ENCODE measurements around the gene FOLR1.

Gene FOLR1

GRCh38 chr11:72235351-72236057, 43.6 kb downstream of the FOLR1 start:
- no peak for DNase-seq (ENCODE audit: low spot score)

DNA sequence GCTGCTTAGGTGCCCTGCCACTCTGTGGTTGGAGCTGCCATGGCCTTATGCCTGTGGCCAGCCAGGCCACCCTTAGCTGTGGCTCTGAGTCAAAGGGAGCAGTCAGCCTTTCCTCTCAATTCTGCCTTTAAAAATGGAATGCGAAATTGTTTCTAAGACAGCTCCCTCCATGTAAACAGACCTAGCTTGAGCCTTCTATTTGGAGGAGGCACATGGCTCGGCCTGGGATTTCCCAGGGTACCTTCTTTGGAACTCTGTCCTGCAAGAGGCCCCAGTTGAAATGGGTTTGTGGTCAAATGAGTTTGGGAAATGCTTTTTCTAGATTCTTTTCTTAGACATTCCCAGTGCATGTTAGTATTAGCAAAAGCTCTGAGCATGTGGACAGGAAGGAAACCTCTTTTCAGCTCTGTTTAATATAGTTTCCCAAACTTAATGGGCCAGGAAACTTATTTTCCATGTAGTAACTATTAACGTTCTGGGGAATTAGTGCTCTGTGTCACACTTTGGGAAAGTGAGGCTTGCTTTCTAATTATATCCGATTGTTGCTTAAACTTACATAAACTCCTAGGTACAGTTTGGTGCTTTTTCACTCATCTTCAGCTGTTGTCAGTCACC, 44.2 kb downstream of the FOLR1 start:
- no peak for DNase-seq (ENCODE audit: low spot score)

- no peak for DNase-seq (ENCODE audit: low spot score)
Observed at GRCh38 chr11:72236774-72237111, 44.8 kb downstream of the FOLR1 start.

DNA sequence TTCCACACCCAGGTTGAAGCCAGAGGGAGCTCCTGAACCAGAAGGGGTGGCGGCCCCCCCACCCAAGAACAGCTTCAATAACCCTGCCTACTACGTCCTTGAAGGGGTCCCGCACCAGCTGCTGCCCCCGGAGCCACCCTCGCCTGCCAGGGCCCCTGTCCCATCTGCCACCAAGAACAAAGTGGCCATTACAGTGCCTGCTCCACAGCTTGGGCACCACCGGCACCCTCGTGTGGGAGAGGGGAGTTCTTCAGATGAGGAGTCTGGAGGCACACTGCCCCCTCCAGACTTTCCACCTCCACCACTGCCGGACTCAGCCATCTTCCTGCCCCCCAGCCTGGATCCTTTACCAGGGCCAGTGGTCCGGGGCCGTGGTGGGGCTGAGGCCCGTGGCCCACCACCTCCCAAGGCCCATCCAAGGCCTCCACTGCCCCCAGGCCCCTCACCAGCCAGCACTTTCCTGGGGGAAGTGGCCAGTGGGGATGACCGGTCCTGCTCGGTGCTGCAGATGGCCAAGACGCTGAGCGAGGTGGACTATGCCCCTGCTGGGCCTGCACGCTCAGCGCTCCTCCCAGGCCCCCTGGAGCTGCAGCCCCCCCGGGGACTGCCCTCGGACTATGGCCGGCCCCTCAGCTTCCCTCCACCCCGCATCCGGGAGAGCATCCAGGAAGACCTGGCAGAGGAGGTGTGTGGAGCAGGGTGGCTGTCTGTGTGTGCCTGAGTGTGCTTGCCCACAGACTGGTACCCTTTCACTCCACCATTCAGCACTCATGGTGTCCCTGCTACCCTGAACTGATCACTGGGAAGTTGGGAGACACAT, 45.4 kb downstream of the FOLR1 start:
- DNase-seq (ENCODE audit: low spot score) = no peak

GRCh38 chr11:72238040-72238450, 46.1 kb downstream of the FOLR1 start:
- peak; percentile 37 for DNase-seq (ENCODE audit: low spot score)

DNA sequence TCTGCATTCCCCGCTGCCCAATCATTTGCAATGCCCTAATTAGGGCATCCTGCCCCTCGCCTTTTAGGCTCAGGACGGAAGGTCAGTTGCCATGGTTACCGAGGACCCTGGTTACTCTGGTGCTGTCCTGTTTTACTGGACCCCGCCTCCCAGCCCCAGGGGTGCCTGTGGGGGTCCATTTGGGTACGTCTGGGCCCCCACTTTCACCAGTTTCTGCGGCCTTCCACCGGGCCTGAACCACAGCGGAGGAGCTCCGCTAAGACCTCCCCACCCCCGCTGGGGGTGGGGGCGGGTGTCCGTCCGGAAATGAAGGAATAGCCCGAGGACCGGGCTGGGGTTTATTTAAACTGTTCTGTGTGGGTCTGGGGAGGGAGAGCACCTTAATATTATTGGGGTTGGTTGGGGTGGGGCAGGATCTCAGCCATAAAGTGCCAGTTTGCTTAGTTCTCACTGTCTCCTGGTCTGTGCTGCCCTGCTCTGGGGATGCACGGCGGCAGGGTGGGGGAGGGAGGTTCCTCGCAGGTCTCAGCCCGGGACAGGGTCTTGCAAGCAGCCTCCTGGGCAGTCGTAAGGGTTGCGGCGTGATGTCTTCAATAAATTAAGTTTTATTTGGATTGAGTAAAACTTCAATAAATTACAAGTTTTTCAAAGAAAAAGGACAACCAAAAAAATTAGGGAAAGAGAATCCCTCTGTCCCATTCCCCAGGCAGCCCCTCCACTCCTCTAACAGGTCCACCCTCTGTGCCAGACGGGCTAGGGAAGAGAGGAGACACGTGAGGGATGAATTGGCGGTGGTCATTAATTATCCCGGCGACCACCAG, 46.8 kb downstream of the FOLR1 start:
- no peak for DNase-seq (ENCODE audit: low spot score)

- no peak for DNase-seq (ENCODE audit: low spot score)
Observed at GRCh38 chr11:72239313-72239848, 47.4 kb downstream of the FOLR1 start.

DNA sequence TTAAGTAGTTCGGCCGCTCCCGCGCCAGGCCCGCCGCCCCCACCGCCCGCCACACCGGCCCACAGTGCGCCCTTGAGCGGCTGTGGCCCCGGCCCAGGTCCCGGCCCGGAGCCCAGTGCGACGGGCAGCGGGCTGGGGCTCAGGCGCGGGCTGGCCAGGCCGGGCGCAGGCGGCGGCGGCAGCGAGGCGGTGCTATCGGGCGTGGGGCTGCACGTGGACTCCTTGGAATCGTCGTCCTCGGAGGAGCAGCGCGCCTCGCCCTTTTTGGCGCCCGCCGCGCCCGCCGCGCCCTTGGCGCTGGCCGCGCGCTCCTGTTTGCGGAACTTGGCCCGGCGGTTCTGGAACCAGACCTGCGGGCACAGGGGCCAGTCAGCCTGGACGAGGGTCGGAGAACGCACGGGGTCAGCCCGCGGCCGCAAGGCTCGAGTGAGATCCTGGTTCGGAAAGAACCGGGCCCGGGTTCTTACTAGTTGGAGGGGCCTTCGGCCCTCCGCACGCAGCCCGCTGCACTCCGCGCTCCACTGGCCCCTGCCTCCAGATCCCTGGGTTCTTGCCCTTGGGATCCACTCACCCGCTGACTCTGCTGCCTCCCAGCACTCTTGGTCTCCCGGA, 48.0 kb downstream of the FOLR1 start:
- no peak for DNase-seq (ENCODE audit: low spot score)

DNA sequence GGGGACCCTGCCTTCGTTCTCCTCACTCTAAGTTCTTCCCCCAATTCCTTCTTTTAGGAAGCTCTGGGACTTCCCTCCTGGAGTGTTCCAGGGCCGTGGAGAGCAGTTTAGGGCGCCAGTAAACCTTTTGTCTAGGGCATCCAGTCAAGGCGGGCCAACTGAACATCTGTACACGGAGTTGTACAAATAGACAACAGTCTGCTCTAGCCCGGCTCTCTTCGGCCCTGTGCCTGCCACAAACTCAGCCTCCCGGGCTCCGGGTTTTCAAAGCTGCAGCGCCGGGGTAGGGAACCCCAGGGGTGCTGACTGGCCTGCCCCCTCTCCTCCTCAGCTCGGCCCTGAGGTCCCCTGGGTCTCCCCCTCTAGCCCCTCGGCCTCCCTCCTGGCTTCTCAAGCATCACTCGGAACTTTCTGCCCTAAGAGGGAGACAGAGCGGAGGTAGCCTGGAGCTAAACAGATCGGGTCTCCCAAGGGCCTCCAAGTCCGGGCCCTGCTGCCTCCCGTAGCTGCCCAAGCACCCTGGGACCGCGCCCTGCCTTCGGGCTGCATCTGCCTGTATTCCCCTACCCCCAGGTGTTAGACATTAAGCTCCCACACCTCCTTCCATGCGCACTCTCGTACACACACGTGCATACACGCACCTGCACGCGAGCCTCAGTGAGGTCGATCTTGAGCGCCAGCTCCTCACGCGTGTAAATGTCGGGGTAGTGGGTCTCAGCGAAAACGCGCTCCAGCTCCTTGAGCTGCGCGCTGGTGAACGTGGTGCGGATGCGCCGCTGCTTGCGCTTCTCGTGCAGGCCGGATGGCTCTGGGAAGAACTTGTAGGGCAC, 48.7 kb downstream of the FOLR1 start:
- no peak for DNase-seq (ENCODE audit: low spot score)

DNA sequence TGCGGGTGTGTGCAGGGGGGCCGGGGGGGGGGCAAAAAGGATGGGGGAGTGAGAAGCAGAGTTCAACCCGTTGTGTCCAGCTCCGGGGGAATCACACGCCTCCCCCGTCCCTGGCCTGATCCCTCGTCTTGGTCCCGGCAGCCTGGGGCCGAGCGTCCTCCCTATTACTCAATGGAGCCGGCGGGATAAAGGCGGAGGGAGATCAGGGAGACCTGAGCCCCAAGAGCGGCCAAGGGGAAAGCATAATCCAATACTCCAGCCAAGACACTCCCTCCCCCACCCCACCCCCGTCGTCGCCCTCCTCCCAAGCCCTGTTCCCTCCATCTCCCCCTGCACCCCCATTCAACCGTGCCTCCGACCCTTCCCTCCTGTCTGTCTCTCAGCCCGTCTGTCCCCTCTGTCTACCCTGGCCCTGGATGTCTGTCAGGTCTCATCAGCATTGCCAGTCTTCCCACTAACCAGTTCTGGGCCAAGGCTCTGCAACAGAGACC, 49.4 kb downstream of the FOLR1 start:
- no peak for DNase-seq (ENCODE audit: low spot score)

DNA sequence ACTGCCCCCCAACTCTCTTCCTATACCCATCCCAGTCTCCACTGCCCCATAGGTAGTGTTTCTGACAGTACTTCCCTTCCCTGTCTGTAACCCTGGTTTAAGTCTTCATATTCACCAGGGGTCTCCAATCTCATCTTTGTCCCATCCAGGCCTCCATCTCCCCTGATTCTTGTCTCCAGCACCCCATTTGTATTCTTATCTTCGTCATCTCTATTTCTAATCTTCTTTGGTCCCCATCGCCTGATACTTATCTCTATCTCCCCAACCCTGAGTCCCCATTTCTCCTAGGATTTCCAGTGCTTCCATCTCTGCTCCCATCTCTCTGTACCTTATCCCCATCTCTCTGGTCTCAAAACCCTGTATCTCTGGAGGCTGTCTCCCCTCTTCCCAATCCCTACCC, 50.2 kb downstream of the FOLR1 start:
- no peak for DNase-seq (ENCODE audit: low spot score)

GRCh38 chr11:72243173-72244059, 51.5 kb downstream of the FOLR1 start:
- no peak for DNase-seq (ENCODE audit: low spot score)

- DNase-seq (ENCODE audit: low spot score) = no peak
Observed at GRCh38 chr11:72244060-72244360, 52.1 kb downstream of the FOLR1 start, which contains the start of gene PHOX2A. Gene PHOX2A, minus strand, starts transcription at chr11:72244176. Its CDS starts 172 bp downstream, at chr11:72244004.

DNA sequence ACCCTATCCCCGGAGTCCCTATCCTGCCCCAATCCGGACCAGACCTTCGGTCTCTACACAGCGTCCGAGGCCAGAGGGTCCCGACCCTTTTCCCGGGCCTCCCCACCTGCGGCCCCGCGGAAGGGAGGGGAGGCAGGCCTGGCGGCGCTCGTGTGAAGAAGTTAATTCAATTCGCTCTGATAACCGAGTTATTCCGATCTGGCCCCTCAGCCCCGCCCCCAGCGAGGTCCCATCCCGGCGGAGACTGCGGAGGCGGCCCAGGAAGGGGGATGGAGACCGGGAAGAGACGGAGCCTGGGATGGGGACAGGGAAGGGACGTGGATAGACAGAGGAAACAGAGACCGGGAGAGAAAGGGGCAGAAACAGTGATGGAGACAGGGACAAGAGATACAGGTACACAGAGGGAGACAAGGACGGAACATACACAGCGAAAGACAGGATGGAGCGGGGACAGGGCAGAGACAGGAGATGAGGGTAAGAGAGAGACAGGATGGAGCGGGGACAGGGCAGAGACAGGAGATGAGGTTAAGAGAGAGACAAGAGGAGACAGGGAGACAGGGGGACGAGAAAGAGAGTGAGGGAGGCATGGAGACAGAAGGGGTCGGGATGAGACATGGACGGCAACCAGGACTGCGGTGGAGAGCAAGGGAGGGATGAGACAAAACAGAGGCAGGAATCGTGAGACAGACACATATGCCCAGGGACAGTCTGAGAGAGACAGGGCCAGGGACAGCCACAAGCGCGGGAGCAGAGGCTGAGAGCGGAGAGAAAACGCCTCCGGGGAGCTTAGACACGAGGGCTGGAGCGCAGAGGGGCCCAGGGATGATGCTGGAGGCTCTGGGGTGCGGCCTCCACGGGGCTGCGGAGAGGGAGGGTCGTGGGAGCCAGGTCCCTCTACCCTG, 52.7 kb downstream of the FOLR1 start:
- DNase-seq (ENCODE audit: low spot score) = no peak

- no peak for DNase-seq (ENCODE audit: low spot score)
Observed at GRCh38 chr11:72245263-72245816, 53.4 kb downstream of the FOLR1 start.

Measured in pons (tissue), 1 donor.